HCT116 (cell line): ENCODE results near the gene ACE. TPM values are rescaled to one million over a fixed set of nuclear protein-coding genes. Genes with fewer than 3 reads are reported as not detected.

Experiments used
- ATAC-seq: fragments of 200-7000 bp; cut with Tn5 transposase; 2 replicates; pipeline ENCODE4 v1.9.1; 2020; ENCODE audit warnings: mild to moderate bottlenecking, moderate library complexity
- BruUV-seq: library from RNA; stranded (reverse); fragments of 400-500 nt; replicated peaks from 2 replicates; lab custom pipeline; 2021; lab: Mats Ljungman, UMichigan
- CTCF ChIA-PET: fragments of 300-600 bp; sonication (Branson Sonifier 250); formaldehyde crosslinking; loops from one replicate; lab custom pipeline; 2021; ENCODE audit warnings: antibody characterized with exemption; lab: Charles Lee
- POLR2A ChIA-PET: fragments of 300-600, 350-600 bp; sonication (Branson Sonifier 250); formaldehyde crosslinking; loops from one replicate; lab custom pipeline; 2021; ENCODE audit warnings: antibody characterized with exemption; lab: Charles Lee
- RAD21 ChIA-PET, 2 experiments: fragments of 300-600 bp; sonication (Branson Sonifier 250); formaldehyde crosslinking; loops; one replicate each; lab custom pipeline; 2023; ENCODE audit warnings: low total read pairs in 2 of 2; ENCODE audit not compliant: uncharacterized antibody in 2 of 2, unreplicated experiment in 2 of 2, low non-redundant PET in 1 of 2; lab: Charles Lee
- DNase-seq: peaks from one replicate; pipeline ENCODE4 v3.0.0-alpha.2; 2010; ENCODE audit warnings: low read depth, low spot score
- H2AFZ ChIP-seq: fragments of 200-600 bp; shearing (Covaris generic), sonication (generic); 2 replicates; pipeline ENCODE4 v1.6.1; 2017; ENCODE audit warnings: low read depth, mixed run types, mixed read lengths, antibody characterized with exemption, low read length; ENCODE audit not compliant: poor library complexity, severe bottlenecking
- H3K27ac ChIP-seq: 2 replicates; pipeline ENCODE4 v1.5.1; 2012; ENCODE audit warnings: low read depth, low read length
- H3K27me3 ChIP-seq: fragments of 200-600 bp; sonication (generic); 2 replicates; pipeline ENCODE4 v1.6.1; 2016; ENCODE audit warnings: mixed run types, low read length, mixed read lengths; ENCODE audit not compliant: insufficient read depth
- H3K36me3 ChIP-seq, 2 experiments: fragments of 200-500 bp in 1 of 2; fragments of 200-600 bp in 1 of 2; sonication (Bioruptor generic) in 1 of 2; sonication (generic) in 1 of 2; 2 replicates each; pipeline versions ENCODE4 v1.5.1 to v1.6.1; 2014 to 2016; ENCODE audit warnings: low read length in 2 of 2, inconsistent platforms in 1 of 2, mixed read lengths in 1 of 2, mixed run types in 1 of 2; ENCODE audit not compliant: insufficient read depth in 2 of 2, control insufficient read depth in 1 of 2
- H3K4me1 ChIP-seq, 2 experiments: fragments of 200-600 bp in 1 of 2; sonication (generic) in 1 of 2; 2 replicates each; pipeline versions ENCODE4 v1.5.1 to v1.6.1; 2012 to 2017; ENCODE audit warnings: low read length in 2 of 2, inconsistent platforms in 1 of 2, mild to moderate bottlenecking in 1 of 2, mixed read lengths in 1 of 2, mixed run types in 1 of 2, moderate library complexity in 1 of 2; ENCODE audit not compliant: insufficient read depth in 2 of 2, control insufficient read depth in 1 of 2
- H3K4me2 ChIP-seq: fragments of 200-600 bp; sonication (generic); 2 replicates; pipeline ENCODE4 v1.6.1; 2017; ENCODE audit warnings: mixed run types, low read length, mixed read lengths
- H3K4me3 ChIP-seq, 2 experiments: fragments of 200-600 bp in 1 of 2; sonication (generic) in 1 of 2; replicated peaks in 1 of 2; 2 replicates each; pipeline ENCODE4 v1.5.1; 2011 to 2016; ENCODE audit warnings: low read length in 2 of 2, control low read depth in 1 of 2, low read depth in 1 of 2, mild to moderate bottlenecking in 1 of 2, mixed read lengths in 1 of 2, mixed run types in 1 of 2
- H3K79me2 ChIP-seq: fragments of 200-600 bp; sonication (generic); 2 replicates; pipeline ENCODE4 v1.6.1; 2017; ENCODE audit warnings: mild to moderate bottlenecking, mixed run types, low read length, moderate library complexity, mixed read lengths; ENCODE audit not compliant: insufficient read depth
- H3K9ac ChIP-seq: fragments of 200-600 bp; sonication (generic); 2 replicates; pipeline ENCODE4 v1.6.1; 2016; ENCODE audit warnings: low read length, mixed read lengths
- H3K9me2 ChIP-seq: fragments of 200-600 bp; sonication (generic), shearing (Covaris generic); 2 replicates; pipeline ENCODE4 v1.6.1; 2017; ENCODE audit warnings: mixed run types, mild to moderate bottlenecking, moderate library complexity; ENCODE audit not compliant: insufficient read depth
- H3K9me3 ChIP-seq, 2 experiments: fragments of 200-500 bp in 1 of 2; fragments of 200-600 bp in 1 of 2; sonication (Bioruptor generic) in 1 of 2; sonication (generic) in 1 of 2; 2 replicates each; pipeline ENCODE4 v1.6.1; 2014 to 2017; ENCODE audit warnings: low read length in 2 of 2, mixed read lengths in 2 of 2, inconsistent platforms in 1 of 2, low read depth in 1 of 2, mild to moderate bottlenecking in 1 of 2, mixed run types in 1 of 2, moderate library complexity in 1 of 2; ENCODE audit not compliant: control insufficient read depth in 1 of 2, insufficient read depth in 1 of 2
- H4K20me1 ChIP-seq: fragments of 200-600 bp; sonication (generic), shearing (Covaris generic); 2 replicates; pipeline ENCODE4 v1.6.1; 2017; ENCODE audit warnings: mixed run types, mild to moderate bottlenecking, moderate library complexity; ENCODE audit not compliant: insufficient read depth
- CEBPB ChIP-seq: IDR thresholded peaks from 2 replicates; pipeline ENCODE4 v1.6.1; 2012; ENCODE audit warnings: low read depth
- EGR1 ChIP-seq: IDR thresholded peaks from 2 replicates; pipeline ENCODE4 v1.6.1; 2012; ENCODE audit warnings: low read depth
- EZH2 ChIP-seq: fragments of 200-600 bp; sonication (generic); IDR thresholded peaks from 2 replicates; pipeline ENCODE4 v1.6.1; 2017; ENCODE audit warnings: antibody characterized with exemption, mixed run types
- EZH2phosphoT487 ChIP-seq: fragments of 200-600 bp; IDR thresholded peaks from 2 replicates; pipeline ENCODE4 v1.6.1; 2018; ENCODE audit warnings: antibody characterized with exemption, borderline replicate concordance
- JUND ChIP-seq: IDR thresholded peaks from 2 replicates; pipeline ENCODE4 v1.6.1; 2012
- POLR2AphosphoS5 ChIP-seq: IDR thresholded peaks from 2 replicates; pipeline ENCODE4 v1.6.1; 2011; ENCODE audit warnings: mild to moderate bottlenecking, low read depth, low read length, moderate library complexity
- RAD21 ChIP-seq: IDR thresholded peaks from 2 replicates; pipeline ENCODE4 v1.6.1; 2012; ENCODE audit warnings: low read depth, mild to moderate bottlenecking
- SRF ChIP-seq: IDR thresholded peaks from 2 replicates; pipeline ENCODE4 v1.6.1; 2012; ENCODE audit warnings: low read depth
- TCF7L2 ChIP-seq: IDR thresholded peaks from 2 replicates; pipeline ENCODE4 v1.7.0; 2011; ENCODE audit warnings: borderline replicate concordance, inconsistent platforms; ENCODE audit not compliant: insufficient read depth, insufficient read length; ENCODE audit errors: extremely low read depth
- YY1 ChIP-seq: IDR thresholded peaks from 2 replicates; pipeline ENCODE4 v1.6.1; 2011; ENCODE audit warnings: low read length, low read depth, moderate library complexity, mild to moderate bottlenecking; ENCODE audit not compliant: insufficient replicate concordance; ENCODE audit errors: extremely low read depth
- ZFX ChIP-seq: fragments of 450-650 bp; IDR thresholded peaks from 2 replicates; pipeline ENCODE4 v1.6.1; 2017
- intact Hi-C: fragments of 100-400 bp; cut with micrococcal nuclease; formaldehyde crosslinking; loops from 2 replicates; pipeline ENCODE4 v1.10.0; 2022
- total RNA-seq: library from RNA; stranded (reverse); gene quantifications from one replicate; pipeline ENCODE4 v1.2.1, GENCODE V29; 2021; ENCODE audit not compliant: unreplicated experiment
- TF ChIP-seq, protein P1 (sequence below), 3 experiments: fragments of 200-600 bp in 1 of 3; sonication (generic) in 1 of 3; IDR thresholded peaks in 2 of 3; conservative IDR thresholded peaks in 1 of 3; 2 replicates each; pipeline ENCODE4 v1.5.1; 2012 to 2017; ENCODE audit warnings: low read depth in 2 of 3, low read length in 2 of 3, antibody characterized with exemption in 1 of 3, borderline replicate concordance in 1 of 3, control low read depth in 1 of 3, mild to moderate bottlenecking in 1 of 3, mixed read lengths in 1 of 3, mixed run types in 1 of 3, moderate library complexity in 1 of 3; ENCODE audit not compliant: insufficient read depth in 1 of 3
- TF ChIP-seq, protein P2 (sequence below): IDR thresholded peaks from 2 replicates; pipeline ENCODE4 v1.6.1; 2011; ENCODE audit warnings: mild to moderate bottlenecking, low read length, moderate library complexity; ENCODE audit not compliant: insufficient replicate concordance; ENCODE audit errors: extremely low read depth

Gene ACE
- total RNA-seq, 1 experiment from 2014 or later = 7.7 TPM

DNA sequence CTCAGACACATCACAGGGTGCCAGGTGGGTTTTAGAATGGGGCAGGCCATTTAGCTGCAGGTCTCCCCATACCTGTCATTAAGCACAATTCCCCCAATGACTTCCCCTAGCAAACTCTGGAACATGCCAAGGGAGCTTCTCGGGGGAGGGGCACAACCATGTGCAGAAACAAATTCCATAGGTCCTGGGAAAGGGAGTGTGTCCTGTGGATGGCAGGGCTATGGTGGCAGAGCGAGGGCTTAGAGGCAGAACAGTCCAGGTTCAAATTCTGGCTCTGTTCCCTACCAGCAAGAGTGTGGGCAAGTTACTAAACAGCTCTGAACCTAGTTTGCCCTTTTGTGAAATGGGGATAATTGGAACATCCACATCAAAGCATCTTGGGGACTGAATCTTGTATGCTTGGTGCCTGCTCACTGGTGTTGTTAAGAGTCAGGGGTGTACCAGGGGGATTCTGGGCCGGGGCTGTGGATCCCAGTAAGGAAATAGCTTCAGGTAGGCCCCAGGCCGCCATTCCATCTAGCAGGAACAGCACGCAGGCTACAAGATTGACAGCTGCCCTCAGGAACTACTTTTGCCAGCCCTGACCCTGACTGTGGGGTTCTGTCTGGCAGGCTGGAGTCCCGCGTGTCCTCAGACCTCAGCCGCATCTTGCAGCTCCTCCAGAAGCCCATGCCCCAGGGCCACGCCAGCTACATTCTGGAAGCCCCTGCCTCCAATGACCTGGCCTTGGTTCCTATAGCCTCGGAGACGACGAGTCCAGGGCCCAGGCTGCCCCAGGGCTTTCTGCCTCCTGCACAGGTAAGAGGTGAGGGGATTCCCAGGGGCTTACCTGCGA is 67.8 kb downstream of the ACE start:
- Histone ChIP-seq H3K9ac (no peak overlapping the region), H3K4me2 (no peak overlapping the region), H3K4me1 (peaks cover 8 to 13% of the 10 kb centered on the region in 2 experiments), H3K79me2 (0 out of 2 replicates have a peak, but pooled peaks cover 4% of the 10 kb centered on the region), H3K27me3 (no peaks in the 10 kb centered on the region; the same call in 1 of the 2 replicates), H3K9me2 (no peaks in the 10 kb centered on the region), H3K9me3 (no peaks in the 10 kb centered on the region), H3K4me3 (no peak overlapping the region), H4K20me1 (no peaks in the 10 kb centered on the region), H3K27ac (no peak overlapping the region; the same call in 1 of the 2 replicates), H3K36me3 (no peaks in the 10 kb centered on the region), H2AFZ (no peak overlapping the region)
- DNase-seq (no peak), ATAC-seq (no peak)
- ChIA-PET POLR2A (no interaction called here), RAD21 (no interaction called here), CTCF (no interaction called here)
- TF ChIP-seq CEBPB = no peak
- TF ChIP-seq ZFX = no peak; the same call in 1 of the 2 replicates
- TF ChIP-seq YY1 = no peak
- TF ChIP-seq, protein P1, sequence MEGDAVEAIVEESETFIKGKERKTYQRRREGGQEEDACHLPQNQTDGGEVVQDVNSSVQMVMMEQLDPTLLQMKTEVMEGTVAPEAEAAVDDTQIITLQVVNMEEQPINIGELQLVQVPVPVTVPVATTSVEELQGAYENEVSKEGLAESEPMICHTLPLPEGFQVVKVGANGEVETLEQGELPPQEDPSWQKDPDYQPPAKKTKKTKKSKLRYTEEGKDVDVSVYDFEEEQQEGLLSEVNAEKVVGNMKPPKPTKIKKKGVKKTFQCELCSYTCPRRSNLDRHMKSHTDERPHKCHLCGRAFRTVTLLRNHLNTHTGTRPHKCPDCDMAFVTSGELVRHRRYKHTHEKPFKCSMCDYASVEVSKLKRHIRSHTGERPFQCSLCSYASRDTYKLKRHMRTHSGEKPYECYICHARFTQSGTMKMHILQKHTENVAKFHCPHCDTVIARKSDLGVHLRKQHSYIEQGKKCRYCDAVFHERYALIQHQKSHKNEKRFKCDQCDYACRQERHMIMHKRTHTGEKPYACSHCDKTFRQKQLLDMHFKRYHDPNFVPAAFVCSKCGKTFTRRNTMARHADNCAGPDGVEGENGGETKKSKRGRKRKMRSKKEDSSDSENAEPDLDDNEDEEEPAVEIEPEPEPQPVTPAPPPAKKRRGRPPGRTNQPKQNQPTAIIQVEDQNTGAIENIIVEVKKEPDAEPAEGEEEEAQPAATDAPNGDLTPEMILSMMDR (IDR thresholded peaks at IDR 0.05 in 2 of 3, conservative IDR thresholded peaks at IDR 0.05 in 1 of 3; ENCODE audit: borderline replicate concordance in 1 of 3, insufficient read depth in 1 of 3, low read depth in 2 of 3, low read length in 2 of 3) = no peak
- no peak for TF ChIP-seq JUND
- TF ChIP-seq, protein P2, sequence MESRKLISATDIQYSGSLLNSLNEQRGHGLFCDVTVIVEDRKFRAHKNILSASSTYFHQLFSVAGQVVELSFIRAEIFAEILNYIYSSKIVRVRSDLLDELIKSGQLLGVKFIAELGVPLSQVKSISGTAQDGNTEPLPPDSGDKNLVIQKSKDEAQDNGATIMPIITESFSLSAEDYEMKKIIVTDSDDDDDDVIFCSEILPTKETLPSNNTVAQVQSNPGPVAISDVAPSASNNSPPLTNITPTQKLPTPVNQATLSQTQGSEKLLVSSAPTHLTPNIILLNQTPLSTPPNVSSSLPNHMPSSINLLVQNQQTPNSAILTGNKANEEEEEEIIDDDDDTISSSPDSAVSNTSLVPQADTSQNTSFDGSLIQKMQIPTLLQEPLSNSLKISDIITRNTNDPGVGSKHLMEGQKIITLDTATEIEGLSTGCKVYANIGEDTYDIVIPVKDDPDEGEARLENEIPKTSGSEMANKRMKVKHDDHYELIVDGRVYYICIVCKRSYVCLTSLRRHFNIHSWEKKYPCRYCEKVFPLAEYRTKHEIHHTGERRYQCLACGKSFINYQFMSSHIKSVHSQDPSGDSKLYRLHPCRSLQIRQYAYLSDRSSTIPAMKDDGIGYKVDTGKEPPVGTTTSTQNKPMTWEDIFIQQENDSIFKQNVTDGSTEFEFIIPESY = no peak
- TF ChIP-seq RAD21 = no peak
- no peak for TF ChIP-seq EZH2phosphoT487
- TF ChIP-seq POLR2AphosphoS5 = no peak
- TF ChIP-seq SRF = no peak
- no peak for TF ChIP-seq TCF7L2
- no peak for TF ChIP-seq EGR1
- TF ChIP-seq EZH2 = no peak
- no TSS peak for BruUV-seq
- intact Hi-C loops = no loop called here
